HepG2 (cell line): ENCODE results near the gene VIM. TPM values are rescaled to one million over a fixed set of nuclear protein-coding genes. Genes with fewer than 3 reads are reported as not detected.

Experiments
- CEBPB ChIP-seq: IDR thresholded peaks from 2 replicates; pipeline ENCODE4 v1.6.1; 2011; ENCODE audit warnings: low read depth, low read length, improper control_type of control experiment, borderline replicate concordance
- CERS6 ChIP-seq: sonication (generic); formaldehyde crosslinking; IDR thresholded peaks from 2 replicates; pipeline ENCODE4 v1.5.0; 2020; ENCODE audit warnings: missing genetic modification reagents
- NFE2 ChIP-seq: sonication (generic); formaldehyde crosslinking; IDR thresholded peaks from 2 replicates; pipeline ENCODE4 v1.4.0; 2020; ENCODE audit warnings: missing genetic modification reagents
- NR2F6 ChIP-seq, 2 experiments: IDR thresholded peaks; 2 replicates each; pipeline ENCODE4 v1.6.1; 2016; ENCODE audit warnings: antibody characterized with exemption in 1 of 2, mild to moderate bottlenecking in 1 of 2
- SP140L ChIP-seq: sonication (generic); formaldehyde crosslinking; IDR thresholded peaks from 2 replicates; pipeline ENCODE4 v1.4.0; 2020; ENCODE audit warnings: missing genetic modification reagents, borderline replicate concordance
- ZBTB20 ChIP-seq: sonication (generic); formaldehyde crosslinking; IDR thresholded peaks from 2 replicates; pipeline ENCODE4 v1.8.1; 2023; ENCODE audit warnings: missing genetic modification reagents, low read depth, mild to moderate bottlenecking, borderline replicate concordance
- ZGPAT ChIP-seq: IDR thresholded peaks from 2 replicates; pipeline ENCODE4 v1.6.1; 2016; ENCODE audit warnings: mild to moderate bottlenecking
- ZNF280B ChIP-seq: sonication (generic); formaldehyde crosslinking; IDR thresholded peaks from 2 replicates; pipeline ENCODE4 v1.5.0; 2020; ENCODE audit warnings: missing genetic modification reagents, mild to moderate bottlenecking, borderline replicate concordance
- ZNF563 ChIP-seq: sonication (generic); formaldehyde crosslinking; IDR thresholded peaks from 2 replicates; pipeline ENCODE4 v1.8.0; 2022; ENCODE audit warnings: mild to moderate bottlenecking, moderate library complexity, missing genetic modification reagents
- ZNF572 ChIP-seq: sonication (generic); formaldehyde crosslinking; IDR thresholded peaks from 2 replicates; pipeline ENCODE4 v1.5.1; 2020; ENCODE audit warnings: mild to moderate bottlenecking, missing genetic modification reagents
- ZNF691 ChIP-seq: sonication (generic); formaldehyde crosslinking; IDR thresholded peaks from 2 replicates; pipeline ENCODE4 v1.4.0; 2020; ENCODE audit warnings: missing genetic modification reagents, low read depth, mild to moderate bottlenecking, borderline replicate concordance
- polyA plus RNA-seq, 8 experiments: library from polyadenylated mRNA; depleted of rRNA in 3 of 8; stranded (reverse) in 7 of 8; unstranded in 1 of 8; fragments of >200 nt; fragmentation: Illumina TruSeq in 4 of 8; extraction: Trizol in 4 of 8; gene quantifications; 2 replicates each; pipeline versions ENCODE4 v1.2.1 to v1.2.3, GENCODE V29; 2011 to 2016; ENCODE audit warnings: low read depth in 4 of 8, missing spikeins in 1 of 8, mixed read lengths in 1 of 8; ENCODE audit not compliant: insufficient read depth in 1 of 8
- total RNA-seq, 5 experiments: library from RNA; depleted of rRNA; stranded (reverse); fragments of >200 nt; fragmentation: Illumina TruSeq; extraction: Trizol; gene quantifications; 2 replicates each; pipeline ENCODE4 v1.2.3, GENCODE V29; 2016; ENCODE audit warnings: low read depth in 1 of 5
- TF ChIP-seq, protein P1 (sequence below), 2 experiments: fragments of 450-650 bp in 1 of 2; sonication (generic) in 1 of 2; formaldehyde crosslinking in 1 of 2; IDR thresholded peaks; 2 replicates each; pipeline versions ENCODE4 v1.6.1 to v1.8.0; 2016 to 2022; ENCODE audit warnings: antibody characterized with exemption in 1 of 2, mild to moderate bottlenecking in 1 of 2, missing genetic modification reagents in 1 of 2

The VIM gene
- total and polyA plus RNA-seq, 2 of the 13 experiments (the other 11 are each of a cell fraction or from before 2014, with no cell fraction given): not detected

DNA sequence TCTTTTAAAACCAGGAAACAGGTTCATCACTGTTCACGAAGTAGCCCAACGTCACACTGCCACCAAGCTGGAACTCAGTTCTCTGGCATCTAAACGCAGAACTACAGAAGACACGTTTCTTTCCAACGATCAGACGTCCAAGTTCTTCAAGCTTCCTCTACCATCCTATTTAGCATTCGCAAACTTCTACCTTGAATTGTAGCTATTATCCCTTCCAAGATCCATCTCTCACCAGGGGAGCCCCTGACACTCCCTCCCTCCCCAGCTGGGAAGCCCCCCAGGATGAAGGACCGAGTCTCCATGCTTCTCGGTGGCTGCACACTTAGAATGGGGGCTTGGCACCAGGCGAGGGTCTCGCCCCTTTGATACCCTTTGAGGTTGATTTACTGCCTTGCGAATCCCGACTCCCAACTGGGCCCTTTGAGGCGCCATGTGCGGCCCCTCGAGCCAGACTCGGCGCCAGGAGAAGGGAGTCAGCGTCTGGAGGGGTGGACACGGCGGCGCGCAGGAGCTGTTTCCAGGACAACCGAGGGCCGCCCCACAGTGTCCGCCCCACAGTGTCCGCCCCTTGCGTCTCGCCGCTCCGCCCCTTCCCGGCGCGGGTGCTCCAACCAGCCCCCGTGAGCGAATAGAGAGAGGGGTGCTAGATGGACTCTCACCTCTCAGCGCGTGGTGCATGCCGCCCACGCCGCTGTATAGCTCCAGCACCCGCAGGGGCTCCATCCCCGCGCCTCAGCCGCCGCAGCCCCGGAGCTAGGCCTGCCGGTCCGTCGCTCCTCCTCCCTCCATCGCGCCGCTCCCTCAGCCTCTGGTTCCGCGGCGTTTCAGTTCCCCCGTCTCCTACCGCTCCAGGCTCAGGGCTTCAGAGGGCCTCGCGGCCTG is 26.9 kb upstream of the VIM start, which contains the start of gene TRDMT1 (continued):
- TF ChIP-seq, protein P1, sequence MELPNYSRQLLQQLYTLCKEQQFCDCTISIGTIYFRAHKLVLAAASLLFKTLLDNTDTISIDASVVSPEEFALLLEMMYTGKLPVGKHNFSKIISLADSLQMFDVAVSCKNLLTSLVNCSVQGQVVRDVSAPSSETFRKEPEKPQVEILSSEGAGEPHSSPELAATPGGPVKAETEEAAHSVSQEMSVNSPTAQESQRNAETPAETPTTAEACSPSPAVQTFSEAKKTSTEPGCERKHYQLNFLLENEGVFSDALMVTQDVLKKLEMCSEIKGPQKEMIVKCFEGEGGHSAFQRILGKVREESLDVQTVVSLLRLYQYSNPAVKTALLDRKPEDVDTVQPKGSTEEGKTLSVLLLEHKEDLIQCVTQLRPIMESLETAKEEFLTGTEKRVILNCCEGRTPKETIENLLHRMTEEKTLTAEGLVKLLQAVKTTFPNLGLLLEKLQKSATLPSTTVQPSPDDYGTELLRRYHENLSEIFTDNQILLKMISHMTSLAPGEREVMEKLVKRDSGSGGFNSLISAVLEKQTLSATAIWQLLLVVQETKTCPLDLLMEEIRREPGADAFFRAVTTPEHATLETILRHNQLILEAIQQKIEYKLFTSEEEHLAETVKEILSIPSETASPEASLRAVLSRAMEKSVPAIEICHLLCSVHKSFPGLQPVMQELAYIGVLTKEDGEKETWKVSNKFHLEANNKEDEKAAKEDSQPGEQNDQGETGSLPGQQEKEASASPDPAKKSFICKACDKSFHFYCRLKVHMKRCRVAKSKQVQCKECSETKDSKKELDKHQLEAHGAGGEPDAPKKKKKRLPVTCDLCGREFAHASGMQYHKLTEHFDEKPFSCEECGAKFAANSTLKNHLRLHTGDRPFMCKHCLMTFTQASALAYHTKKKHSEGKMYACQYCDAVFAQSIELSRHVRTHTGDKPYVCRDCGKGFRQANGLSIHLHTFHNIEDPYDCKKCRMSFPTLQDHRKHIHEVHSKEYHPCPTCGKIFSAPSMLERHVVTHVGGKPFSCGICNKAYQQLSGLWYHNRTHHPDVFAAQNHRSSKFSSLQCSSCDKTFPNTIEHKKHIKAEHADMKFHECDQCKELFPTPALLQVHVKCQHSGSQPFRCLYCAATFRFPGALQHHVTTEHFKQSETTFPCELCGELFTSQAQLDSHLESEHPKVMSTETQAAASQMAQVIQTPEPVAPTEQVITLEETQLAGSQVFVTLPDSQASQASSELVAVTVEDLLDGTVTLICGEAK (IDR thresholded peaks at IDR 0.05): peak; percentile 66
- TF ChIP-seq, protein P1 (CRISPR knock-in tag; IDR thresholded peaks at IDR 0.05): peak; percentile 92
- TF ChIP-seq ZGPAT (CRISPR knock-in tag) (peak; percentile 96), NR2F6 (IDR thresholded peaks at IDR 0.05) (no peak), NR2F6 (CRISPR knock-in tag; IDR thresholded peaks at IDR 0.05) (peak; percentile 56; the same call in 1 of the 2 replicates), ZBTB20 (CRISPR knock-in tag) (peak; percentile 93; the same call in 1 of the 2 replicates), NFE2 (no peak), ZNF572 (peak; percentile 93), CERS6 (CRISPR knock-in tag) (no peak), ZNF563 (CRISPR knock-in tag) (peak; percentile 92), CEBPB (no peak), SP140L (CRISPR knock-in tag) (no peak), ZNF691 (CRISPR knock-in tag) (peak; percentile 91), ZNF280B (CRISPR knock-in tag) (peak; percentile 91; the same call in 1 of the 2 replicates)
